ENCODE results near the gene AXIN1.
A peak's percentile ranks its signal among the peaks of the same experiment; 100 is the strongest.

DNA sequence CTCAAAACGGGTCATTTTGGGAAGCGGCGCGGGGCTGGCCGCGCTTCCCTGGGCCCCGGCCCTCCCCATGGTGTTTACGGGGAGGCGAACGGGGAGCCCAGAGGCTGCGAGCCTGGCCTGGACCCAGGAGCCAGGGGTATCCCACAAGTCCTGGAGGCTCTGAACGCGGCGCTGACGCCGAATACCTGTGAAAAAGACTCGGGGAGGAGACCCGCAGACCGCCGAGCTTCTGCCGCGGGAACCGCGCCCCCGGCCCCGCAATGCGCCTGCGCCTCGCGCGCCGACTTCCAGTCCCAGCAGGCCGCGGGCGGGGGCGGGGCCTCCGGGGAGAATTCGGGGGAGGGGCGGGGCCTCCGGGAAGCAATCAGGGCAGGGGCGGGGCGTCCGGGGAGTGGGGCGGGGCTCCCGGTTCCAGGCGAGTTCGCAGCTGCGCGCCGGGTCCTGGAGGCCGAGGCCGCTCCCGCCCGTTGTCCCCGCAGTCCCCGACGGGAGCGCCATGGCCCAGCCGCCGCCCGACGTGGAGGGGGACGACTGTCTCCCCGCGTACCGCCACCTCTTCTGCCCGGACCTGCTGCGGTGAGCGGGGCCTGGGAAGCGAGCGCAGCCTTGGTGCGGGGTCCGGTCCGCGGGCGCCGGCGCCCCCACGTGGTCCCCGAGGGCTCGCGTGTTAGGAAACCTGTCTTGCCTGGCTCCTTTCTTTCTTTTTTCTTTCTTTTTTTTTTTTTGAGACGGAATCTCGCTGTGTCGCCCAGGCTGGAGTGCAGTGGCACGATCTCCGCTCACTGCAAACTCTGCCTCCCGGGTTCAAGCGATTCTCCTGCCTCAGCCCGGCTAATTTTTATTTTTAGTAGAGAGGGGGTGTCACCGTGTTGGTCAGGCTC is 49.2 kb upstream of the AXIN1 start, which contains the start of gene DECR2:
- peak; percentile 73 for TF ChIP-seq POLR2AphosphoS5 (IDR thresholded peaks at IDR 0.05; ENCODE audit: low read depth, low read length)
- peak; percentile 81; the same call in 1 of the 2 replicates for TF ChIP-seq POLR2A (IDR thresholded peaks at IDR 0.05; ENCODE audit: low read depth, low read length)

Data from GM12892 (cell line).